Suppressor macrophage treated with lipopolysaccharide for 1 hour (primary cell): ENCODE results near the gene SKIDA1.

Experiments
- DNase-seq, 3 donors: peaks; one replicate each; pipeline ENCODE4 v3.0.0-alpha.2; 2020 to 2022

Gene SKIDA1

DNA sequence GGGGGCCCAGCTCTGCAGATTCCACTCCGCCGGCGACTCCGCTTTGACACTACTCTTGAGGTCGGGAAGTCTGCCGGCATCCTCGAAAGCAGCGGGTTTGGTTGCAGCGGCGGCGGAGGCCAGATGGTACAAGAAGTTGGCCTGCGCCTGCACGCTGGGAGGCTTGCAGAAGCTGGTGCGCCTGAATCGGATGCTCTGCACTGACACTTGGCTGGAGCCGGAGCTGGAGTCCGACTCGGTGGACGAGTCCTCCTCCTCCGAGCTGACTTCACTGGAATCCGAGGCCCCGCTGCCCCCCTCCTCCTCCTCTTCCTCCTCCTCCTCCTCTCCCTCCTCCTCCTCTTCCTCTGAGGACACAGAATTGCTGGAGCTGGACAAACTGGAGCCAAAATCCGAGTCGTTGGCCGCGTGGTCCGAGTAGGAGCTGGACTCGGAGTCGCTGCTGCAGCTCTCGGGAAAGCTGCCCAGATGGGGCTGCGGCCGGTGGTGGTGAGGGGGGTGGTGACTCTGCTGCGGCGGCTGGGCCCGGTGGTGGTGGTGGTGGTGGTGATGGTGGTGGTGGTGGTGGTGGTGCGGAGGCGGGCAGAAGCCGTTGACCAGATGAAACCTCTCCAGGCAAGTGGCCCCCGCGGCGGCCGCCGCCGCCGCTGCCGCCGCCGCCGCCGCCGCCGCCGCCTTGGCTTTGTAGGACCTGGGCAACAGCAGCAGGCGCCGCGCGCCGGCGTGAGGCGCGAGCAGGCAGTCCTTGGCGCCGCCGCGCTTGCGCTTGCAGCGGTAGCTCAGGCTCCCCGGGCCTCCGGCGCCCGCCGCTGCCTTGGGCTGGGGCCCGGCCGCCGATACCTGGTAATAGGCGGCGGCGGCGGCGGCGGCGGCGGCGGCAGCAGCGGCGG lies 9.0 kb downstream of the SKIDA1 start:
- peak; percentile 51 to 79 (median 62) for DNase-seq

DNA sequence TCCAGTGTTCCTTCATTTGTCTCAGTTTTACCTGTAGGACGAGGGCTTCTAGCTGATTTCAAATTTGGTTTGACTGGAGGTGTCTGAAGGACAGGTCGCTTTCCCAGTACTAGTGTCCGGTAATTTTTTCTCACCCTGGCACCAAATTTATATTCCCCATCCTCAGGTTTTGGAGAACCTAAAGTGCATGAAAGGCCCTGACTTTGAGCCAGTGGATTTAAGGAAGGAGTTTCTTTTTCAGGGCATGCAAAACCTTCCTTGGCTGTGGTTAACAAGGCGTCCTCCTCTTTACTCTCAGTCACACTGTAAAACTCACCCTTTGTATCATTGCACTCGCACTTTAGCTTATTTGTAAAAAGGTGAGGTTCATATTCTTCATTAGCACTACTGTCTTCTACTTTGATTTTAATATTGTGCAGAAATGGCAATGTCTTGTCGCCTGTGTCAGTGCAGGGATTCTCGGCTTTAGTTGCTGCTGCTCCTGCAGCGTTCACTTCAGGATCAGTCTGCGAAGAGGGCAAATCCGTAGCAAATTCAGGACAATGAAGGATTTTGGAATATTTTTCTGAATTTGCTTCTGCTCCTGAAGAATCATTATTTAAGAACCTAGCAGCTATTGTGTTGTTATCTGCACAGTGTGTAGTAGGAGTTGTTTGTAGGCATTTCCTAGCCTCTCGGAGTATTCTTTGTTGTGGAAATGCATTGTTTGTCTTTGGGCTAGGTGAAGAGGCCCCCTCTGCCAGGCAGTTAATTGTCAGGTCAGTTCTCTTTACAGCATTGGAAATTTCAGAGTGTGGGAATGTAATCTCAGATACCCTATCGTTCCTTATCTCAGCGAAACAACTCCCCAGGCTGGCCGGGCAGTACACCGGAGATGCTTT lies 9.9 kb downstream of the SKIDA1 start:
- DNase-seq = no peak

DNA sequence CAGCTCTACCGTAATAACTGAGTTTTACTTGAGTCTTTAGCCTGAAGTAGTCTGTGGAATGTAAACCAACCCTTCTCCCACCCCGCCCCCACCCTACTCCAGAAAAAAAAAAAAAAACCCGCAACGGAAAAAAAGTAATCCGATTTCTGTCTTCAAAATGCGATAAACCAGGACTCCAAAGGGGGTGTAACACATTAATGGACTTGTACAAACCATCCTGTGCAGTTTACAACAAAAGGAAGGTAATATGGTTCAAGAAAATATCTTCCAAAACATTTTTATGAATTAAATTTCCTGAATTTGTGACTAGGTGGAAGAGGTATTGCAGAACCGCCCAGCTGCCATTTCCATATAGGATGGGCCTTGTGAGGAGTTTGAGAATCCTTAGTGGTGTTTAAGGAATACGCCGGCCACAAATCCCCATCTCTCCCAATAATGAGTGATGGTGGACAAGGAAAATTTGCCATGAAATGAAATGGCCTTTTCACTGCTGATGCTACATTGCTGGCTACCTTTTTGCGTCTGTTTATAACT lies 10.6 kb downstream of the SKIDA1 start:
- DNase-seq = no peak

DNA sequence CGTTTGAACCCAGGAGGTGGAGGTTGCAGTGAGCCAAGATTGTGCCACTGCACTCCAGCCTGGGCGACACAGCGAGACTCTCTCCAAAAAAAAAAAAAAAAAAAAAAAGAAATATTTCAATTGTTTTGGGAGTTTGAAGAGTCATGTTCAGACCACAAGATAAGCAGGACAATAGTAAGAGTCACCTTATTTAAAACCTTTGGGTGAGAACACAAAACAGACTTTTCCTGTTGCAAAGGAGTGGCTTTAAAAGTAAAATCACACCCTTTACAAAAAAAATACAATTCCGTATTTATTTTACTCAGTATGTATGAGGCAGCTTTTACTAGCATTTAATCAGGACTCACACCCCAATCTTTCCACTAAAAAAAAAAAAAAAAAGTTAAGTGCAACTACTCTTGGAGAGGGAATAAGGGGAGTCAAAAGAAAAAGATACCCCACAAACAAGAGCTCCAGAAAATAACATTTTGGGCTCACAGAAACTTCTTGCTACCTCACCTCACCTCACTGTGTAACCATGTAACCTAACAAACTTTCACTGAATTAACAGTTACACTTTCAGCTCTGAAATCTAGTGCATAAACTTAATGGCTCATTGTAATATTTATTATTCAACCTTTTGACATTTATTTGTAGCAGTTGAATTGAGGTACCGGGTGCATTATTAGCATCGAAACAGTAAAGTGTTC lies 11.2 kb downstream of the SKIDA1 start:
- no peak for DNase-seq

DNA sequence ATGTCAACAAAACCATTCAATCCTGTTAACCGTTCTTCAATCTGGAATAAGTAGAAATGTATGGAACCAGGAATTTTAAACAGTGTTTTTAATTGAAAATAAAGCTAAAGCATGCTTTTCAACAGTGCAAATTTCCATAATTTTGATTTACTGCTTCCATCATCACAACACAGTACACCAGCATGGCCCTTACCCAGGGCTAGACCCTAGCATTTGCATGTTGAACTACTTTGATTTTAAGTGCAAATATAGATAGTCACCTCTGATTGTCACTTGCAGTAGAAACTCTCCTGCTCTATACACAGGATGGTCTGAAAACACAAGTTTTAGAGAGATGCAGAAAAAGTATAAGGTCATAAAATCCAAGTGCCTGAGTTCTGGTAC lies 12.1 kb downstream of the SKIDA1 start:
- DNase-seq = no peak

DNA sequence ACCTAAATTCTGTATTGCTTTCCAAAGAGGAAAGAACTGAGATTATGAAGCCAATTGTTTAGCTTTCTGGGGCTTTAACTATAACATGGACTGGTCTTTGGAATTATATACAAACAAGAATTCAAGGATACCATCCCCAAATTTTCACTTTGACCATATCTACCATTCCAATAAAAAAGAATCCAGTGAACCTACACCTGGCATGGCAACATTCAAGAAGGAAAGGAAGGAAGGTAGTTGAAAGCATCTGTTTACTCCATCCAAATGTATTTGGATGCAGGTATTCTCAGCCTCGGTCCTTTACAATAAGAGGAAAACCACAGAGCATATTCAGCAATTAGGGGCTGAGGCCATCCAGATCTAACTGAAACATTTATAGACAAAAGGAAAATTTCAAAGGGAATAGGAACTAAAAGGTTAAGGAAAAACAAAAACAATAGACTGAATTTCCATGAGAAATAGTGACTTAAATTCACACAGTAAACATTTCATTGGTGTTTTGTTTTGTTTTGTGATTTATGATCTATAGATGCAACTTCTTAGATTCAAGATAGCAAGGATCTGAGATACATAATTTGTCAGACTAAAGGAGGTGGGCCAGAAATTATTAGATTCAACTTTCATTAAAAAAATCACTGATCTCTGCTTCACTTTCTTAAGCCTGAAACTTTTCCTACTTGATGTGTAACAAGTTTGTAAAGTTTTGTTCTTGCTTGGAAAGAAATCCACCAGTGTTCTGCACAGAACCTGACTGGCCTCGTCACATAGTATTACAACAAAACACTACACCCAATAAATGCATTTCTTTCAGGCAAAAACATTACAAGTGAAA lies 12.7 kb downstream of the SKIDA1 start:
- no peak for DNase-seq

DNA sequence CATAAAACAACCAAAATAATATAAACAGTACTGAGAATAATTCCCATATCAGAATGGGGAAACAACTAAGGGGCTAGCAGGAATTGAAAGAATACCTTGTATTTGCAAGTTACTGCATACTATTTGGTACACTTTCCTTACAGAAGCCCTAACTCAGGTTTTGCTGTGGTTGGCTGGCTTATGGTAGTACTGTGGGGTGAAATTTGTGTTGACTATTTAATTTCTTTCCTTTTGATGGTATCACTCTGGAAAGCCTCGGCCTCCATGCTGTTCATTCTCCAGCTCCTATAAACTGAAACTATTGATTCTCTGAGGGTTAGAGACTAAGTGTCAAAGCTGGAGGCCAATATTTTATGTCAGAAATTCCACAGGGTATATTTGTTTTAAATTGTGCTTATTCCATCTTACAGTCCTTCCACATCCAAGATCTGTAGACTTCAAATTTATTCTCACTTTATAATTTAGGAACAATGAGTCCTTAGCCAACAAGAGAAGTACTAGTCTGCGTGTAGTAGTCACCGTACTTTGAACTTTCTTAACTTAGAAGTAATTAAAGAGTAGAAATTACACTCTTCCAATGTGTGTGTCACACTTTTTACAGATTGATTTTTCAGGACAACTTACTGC lies 13.4 kb downstream of the SKIDA1 start:
- no peak for DNase-seq

DNA sequence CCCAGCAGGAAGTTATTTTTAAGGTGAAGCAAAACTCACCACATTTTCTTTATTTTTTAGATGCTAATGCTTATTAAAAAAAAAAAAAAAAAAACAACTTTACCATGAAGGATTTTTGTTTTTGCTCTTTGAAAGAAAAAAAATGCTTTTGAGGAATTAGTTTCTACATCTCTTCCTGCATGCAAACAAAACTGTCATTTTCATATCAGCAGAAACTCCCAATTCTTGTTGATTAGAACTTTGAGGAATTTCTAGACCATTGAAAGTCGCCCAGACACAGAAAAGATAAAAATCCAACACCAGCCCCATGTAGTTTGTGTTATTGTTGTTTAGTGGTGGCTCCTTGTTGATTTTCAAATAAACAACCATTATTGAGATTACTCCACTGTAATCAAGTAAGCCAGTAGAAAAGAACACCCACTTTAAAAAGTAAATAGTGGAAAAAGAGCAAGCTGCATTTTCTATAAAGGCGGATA lies 14.3 kb downstream of the SKIDA1 start:
- no peak for DNase-seq

DNA sequence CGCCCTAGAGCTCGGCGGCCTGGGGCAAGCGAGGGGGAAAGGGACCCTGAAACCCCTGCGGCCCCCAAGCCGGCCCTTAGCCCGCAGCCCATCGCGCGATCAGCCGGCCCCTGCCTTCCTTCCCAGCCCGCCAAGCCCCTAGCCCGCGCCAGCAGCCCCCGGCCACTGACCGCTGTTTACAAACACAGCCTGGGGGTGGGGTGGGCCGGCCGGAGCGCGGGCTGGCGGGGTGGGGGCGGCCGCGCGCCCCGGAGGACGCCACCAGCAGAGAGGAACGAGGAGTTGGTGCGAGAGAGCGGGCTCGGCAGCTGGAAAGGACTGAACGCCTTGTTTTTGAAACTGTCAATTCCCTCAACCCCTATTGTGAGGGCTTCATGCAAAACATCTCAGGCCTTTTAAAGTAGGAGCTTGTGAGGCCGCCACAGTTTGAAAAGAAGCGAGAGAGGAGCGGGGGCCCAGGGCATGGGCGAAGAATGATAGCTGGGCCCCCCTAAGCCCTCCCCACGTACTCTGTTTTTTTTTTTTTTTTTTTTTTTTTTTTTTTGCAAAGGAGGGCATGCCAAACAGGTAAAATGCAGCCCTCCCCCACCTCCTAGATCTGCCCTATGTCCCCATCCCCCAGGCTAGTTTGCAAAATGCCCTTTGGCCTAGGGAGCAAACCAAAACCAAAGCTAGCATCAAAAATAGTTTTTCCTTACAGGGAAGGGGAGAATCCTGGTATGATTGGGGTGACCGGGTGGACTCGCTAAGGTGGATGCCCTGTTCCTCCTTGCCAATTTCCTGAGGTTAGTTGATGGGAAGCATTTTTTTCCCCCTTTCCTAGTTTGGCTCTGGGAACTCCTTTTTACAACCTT lies 15.0 kb downstream of the SKIDA1 start:
- no peak for DNase-seq

DNA sequence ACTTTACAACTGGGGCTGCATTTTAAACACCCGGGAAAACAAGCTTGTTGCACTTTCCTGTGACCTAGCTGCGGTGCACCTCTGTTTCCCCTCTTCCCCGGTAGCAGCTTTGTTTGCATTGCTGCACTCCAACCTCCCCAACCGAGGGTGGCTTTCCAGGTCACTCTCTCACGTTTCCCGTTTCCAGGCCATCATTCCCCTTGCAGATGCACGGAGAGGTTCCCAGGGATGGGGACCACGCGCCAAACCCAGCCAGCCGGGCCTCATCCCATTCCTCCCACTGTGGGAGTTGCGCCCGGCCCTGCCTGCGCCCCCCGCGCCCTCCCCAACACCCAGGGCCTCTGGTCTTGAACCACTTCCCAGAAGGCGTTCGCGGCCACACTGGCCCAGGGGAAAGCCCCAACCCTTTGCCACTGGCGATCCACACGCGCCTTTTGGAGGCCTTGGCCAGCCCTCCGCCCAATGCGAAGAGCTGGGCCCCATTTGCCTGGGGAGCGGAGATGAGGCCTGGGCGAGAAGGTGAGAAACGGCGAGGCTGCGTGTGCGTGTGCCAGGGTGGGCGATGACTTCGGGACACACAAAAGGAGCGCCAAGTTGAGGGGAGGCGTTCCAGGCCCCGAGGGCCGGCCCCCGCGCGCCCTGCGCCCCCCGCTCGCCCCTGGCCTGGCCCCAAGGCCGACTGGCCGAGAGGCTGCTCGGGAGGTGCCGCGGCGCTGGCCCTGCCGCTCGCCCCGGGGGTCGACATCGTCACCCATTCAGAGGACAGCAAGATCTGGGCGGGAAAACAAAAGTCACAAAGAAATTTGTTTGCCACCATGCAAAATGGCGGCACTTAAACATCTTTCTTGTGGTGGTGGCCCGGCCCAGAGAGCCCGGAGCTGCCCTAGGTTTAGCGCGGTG lies 15.9 kb downstream of the SKIDA1 start:
- DNase-seq = no peak

DNA sequence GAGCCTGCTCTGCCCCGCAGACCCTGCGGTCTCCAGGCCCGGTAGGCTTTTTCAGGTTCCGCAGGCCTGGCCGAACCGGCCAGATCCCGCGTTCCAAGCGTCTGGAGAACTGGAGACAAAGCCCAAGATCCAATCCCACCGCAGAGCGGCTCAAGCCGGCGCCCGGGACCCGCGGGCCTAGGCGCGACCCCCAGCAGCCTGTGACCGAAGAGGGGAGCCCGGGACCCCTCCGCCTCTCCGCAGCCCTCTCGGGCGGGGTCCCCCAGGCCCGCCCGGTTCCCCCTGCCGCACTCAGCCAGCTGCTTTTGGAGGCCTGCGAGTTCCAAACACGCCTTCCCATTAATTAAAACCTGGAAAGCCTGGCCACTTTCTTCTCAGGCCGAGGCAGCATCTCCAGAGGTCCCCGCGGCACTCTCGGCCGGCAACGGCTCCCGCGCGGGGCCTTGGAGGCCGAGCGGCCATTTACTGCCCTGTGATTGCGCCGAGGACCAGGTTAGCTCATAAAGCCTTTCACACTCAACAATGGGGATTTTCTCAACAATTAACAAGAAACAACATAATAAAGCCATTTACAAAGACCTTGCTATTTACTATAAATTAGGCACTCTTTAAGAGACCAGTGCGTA lies 16.7 kb downstream of the SKIDA1 start:
- DNase-seq = no peak

DNA sequence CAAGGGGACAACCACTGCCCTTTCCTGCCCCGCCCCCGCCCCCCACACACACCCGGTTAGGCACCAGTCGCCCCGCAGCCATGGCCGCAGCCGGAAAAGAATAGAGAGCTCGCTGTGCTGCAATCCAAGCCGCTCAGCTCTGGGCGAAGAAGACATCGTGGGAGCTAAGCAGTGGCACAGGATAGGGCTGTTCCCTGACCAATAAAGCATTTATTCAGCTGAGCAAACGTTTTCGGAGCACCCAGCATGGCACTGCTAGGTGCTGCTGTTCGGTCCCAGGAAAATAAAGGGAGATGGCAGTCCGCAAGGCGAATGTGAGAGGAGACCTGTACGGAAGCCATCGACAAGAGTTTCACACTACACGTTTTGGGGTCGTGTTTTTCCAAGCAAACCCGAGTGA lies 18.3 kb downstream of the SKIDA1 start:
- DNase-seq = no peak

DNA sequence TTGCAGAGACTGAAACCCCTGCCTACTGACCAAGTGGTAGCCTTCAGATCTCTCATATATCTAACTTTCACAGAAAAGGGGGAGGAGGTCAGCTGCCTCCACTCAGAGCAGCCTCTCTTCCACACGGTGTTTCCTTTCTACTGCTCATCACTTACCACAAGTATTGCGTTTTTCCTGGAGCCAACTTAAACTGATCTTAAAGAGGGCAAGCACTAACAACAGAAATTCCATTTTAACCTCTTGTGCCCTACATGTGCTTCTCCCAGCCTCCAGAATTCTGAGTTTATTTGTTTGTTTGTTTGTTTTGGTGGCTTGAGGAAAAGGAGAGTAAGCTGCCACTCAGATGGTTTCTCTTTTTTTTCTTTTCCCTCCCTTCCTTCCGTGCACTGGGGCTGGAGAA lies 19.1 kb downstream of the SKIDA1 start:
- DNase-seq = no peak

DNA sequence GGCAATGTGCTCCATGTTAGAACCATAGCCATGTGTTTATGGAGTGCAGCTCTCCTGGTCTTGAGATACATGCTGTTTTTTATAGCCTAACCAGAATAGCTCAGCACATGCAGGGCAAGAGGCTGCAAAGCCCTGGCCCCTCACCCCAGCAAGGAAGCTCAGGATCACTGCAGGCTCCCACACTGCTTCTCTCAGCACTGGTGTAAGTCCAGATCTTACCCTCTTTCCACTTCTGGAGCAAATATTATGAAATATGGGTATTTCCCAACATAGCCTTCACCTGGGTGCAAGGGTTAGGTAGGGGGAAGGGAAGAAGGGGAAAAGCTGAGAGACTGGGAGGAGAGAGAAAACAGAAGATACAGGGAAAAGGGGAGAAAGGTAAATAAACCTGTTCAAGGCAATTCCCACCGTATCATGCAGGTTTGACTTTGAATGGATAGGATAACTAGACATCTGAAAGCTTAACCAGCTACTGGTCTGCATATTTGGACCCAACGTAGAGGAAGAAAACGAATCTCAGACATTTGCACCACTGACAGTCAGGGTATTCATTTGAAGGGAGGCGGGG lies 19.7 kb downstream of the SKIDA1 start:
- no peak for DNase-seq

DNA sequence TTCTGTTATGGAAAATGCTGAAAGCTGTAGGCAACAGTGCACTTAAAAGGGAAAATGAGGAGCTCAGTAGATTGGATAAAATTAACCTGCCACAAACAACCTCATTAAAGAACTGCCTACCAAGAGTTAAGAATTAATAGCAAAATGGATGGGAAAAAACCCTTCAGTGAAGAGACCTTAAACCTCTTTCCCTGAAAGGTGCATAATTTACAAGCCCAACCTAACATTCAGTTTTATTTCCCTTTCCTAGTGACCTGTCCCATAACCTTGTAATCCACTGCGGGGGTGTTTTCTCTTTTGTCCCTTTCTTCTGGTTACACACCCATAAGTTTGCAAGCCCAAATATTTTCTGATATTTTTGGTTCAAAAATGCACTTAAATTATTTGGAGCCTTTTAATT lies 21.9 kb downstream of the SKIDA1 start:
- DNase-seq = no peak

DNA sequence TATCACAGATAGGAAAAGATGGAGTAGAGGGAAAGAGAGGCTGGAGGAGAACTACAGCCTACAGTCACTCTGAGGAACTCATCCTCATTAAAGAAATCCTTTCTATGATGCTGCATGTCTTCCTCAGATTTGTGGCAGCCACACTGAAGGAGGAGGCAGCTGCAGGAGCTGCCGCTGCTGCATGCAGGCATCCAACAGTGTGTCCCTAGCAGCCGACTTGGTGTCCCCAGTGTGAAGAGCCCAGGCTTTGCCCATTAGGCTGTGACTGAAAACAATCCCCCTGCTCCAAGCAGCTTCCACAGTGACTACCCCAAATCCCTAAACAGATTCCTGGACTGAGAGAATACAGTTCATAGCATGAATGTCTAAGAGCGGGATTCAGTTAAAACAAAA lies 23.1 kb downstream of the SKIDA1 start:
- no peak for DNase-seq

DNA sequence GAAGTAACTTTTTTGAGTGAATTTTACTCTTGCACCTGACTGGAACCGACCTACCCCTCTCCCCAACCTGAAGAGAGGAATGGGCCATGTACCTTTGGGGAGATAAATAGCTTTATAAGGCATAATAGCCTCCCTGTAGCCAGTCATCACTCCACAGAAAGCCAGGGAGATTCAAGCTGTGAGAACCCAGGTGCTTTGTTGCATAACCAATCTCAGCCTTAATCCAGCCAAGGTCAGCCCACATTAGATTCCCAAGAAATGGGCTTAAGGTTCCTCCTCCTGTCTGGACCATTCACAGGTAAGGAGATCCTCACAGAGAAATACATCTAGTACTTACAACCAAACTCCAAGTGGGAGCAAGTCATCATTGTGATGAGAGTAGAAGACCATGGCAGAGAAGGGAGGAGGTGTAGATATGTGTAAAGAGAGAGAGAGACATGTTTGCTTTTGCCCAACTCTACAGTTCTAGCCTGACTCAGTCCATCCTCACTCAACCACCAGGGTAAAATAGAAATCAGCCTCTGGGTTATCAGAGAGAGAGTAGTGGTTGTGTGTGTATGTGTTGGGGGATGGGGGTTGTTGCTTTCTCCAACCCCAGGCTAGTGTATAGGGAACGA lies 23.6 kb downstream of the SKIDA1 start:
- no peak for DNase-seq

DNA sequence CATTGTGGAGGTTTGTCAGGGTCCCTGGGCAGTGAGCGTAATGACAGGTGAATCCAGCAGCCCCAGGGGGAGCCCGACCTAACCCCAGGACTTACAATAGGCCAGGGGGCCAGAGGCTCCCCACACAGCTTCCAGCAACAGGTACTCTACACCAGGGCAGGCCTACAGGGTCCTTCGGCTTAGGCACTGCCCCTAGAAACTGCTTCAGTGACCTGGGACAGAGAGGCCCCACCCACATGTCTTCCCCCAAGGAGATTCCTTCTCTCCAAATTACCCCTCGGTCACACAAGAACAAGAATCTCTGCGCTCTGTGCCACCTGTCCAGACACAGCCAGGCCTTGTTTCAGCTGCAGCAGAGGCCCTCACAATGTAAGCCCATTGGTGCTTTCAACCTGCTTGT lies 24.4 kb downstream of the SKIDA1 start:
- no peak for DNase-seq
